ENCODE data around the gene RANBP1.

RANBP1 gene

DNA sequence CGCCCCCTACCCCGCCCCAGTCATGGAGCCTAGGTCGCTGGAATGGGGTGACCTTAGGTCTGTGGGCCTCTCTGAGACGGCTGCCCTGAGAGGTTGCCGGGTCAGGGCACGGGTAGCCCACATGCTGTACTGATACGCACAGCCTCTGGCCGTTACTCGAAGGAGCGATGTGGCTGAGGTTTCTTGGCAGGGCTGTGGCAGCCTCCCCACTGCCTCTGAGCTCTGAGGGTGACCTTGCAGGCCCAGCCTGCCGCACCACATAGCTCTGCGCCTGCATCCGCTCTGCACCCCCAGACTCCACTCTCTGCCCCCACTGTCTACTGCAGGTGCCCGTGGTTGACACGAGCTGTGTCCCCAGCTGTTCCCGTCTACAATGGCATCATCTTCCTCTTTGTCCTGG is 23.0 kb downstream of the RANBP1 start:
- DNase-seq = no peak

GRCh38 chr22:20139391-20140106 is 23.6 kb downstream of the RANBP1 start:
- DNase-seq = no peak

DNA sequence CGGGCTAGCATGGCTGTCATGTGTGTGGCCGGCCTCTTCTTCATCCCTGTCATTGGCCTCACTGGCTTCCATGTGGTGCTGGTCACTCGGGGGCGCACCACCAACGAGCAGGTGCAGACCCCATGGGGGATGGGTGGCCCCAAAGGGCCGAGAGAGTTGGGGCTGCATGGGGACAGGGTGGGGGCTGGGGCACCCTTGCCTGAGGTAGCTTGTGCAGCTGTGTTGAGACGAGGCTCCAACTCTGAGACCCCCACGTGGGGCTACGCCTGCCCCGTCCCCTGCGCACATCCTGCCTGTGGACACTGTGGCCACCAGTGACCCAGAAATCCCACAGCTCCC is 24.2 kb downstream of the RANBP1 start:
- no peak for DNase-seq

DNA sequence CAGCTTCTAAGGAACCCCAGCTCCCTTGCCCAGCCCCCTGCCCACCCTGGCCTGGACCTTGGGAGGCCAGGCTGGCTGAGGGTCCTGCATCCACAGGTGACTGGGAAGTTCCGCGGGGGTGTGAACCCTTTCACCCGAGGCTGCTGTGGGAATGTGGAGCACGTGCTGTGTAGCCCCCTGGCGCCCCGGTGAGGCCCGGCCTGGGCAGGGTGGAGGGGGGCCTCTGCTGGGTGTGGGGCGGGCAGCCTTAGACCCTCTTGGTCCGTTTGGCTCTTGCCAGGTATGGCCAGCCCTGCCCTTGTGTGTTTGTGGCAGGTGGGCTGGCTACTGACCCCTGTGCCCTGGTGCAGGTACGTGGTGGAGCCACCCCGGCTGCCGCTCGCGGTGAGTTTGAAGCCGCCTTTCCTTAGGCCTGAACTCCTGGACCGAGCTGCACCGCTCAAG is 24.6 kb downstream of the RANBP1 start:
- DNase-seq = no peak

- DNase-seq = no peak
Observed at GRCh38 chr22:20141186-20142077, 25.5 kb downstream of the RANBP1 start.

DNA sequence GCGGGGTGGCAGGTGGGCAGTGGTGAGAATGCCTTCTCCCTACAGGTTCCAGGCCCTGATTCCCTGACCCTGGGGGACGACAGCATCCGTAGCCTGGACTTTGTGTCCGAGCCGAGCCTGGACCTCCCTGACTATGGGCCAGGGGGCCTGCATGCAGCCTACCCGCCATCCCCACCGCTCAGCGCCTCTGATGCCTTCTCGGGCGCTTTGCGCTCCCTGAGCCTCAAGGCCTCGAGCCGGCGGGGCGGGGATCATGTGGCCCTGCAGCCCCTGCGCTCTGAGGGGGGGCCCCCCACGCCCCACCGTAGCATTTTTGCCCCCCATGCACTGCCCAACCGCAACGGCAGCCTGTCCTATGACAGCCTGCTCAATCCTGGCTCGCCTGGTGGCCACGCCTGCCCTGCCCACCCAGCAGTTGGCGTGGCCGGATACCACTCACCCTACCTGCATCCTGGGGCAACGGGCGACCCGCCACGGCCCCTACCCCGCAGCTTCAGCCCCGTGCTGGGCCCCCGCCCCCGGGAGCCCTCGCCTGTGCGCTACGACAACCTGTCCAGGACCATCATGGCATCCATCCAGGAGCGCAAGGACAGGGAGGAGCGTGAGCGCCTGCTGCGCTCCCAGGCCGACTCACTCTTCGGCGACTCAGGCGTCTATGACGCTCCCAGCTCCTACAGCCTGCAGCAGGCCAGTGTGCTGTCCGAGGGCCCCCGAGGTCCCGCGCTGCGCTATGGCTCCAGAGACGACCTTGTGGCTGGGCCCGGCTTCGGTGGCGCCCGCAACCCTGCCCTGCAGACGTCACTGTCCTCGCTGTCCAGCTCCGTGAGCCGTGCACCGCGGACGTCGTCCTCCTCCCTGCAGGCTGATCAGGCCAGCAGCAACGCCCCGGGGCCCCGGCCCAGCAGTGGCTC is 27.1 kb downstream of the RANBP1 start:
- DNase-seq = no peak

DNA sequence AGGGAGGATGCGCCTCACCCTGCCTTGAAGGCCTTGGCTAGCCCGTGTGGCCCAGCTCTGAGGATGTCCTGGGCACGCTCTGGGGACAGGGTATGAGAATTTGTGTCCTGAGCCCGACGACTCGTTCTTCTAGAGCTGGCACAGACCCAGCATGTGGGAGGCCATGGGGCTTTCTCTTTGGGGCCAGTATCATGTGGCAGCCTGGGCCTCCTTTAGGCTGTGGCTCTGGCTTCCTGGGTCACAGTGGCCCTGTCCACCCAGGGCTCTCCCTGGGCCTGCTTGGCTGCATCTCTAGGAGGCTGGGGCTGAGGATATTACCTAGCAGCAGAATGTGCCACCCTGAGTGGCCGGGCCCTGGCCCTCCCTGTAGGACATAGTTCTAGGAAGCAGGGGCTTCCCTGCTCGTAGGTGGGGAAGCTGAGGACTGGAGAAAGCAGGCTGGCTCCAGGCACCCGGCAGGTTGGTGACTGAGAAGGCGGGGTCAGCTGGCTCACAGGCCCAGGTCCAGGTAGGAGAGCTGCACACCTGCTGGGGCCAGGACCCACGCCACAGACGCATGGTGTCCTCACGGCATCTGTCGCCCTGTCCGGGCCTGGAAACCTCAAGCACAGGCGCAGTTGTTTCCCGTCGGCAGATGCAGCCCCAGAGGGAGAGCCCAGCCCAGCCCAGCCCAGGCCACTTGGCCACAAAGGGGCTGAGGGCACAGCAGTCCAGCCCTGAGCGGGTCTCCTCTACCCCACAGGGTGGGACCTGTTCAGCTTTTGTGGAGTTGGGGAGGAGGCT is 28.2 kb downstream of the RANBP1 start:
- DNase-seq = no peak

DNA sequence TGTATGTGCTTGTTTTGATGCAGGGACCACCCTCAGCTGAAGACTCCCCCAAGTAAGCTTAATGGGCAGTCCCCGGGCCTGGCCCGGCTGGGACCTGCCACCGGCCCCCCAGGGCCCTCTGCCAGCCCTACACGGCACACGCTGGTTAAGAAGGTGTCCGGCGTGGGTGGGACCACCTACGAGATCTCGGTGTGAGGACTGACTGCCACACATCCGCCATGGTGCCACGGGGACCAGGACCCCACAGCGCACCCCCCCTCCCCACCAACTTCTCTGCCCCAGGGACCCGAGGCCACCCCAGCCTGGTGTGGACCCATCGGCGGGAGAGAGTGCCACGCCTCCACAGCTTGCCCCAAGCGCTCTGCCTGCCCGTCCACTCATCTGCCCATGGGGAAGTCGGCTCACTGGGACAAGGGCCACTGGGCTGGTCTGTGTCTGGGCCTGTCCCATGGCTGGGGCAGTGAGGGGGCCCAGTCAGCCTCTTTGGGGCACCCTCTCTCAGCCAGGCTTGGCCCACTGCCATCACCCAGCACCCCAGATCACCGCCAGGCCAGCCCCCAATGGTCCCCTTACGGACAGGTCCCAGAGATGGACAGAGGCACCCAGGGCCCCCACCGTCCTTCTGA is 29.4 kb downstream of the RANBP1 start:
- DNase-seq = no peak

GRCh38 chr22:20145832-20146223 is 29.9 kb downstream of the RANBP1 start:
- no peak for DNase-seq

DNA sequence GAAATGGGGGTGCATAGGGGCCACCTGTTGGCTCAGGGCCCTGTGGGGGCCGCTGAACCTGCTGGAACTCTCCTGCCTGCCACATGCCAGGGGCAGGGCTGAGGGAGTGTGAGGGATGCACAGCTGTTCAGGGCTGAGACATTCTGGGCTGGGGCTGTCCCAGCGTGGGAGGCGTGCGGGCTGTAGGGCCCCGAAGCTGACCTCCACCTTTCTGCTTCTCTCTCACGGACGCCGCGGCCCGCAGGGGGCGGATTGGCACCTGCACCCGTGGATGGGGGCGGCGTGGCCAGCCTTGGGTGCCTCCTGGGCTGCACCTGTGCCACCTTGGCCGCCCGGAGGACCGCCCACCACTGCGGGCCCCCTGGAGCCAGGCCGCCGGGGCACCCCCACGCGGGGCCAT is 30.9 kb downstream of the RANBP1 start:
- DNase-seq = no peak

- DNase-seq = no peak
Observed at GRCh38 chr22:20147237-20147988, 31.5 kb downstream of the RANBP1 start.

- DNase-seq = no peak
Observed at GRCh38 chr22:20148414-20148813, 32.5 kb downstream of the RANBP1 start.

GRCh38 chr22:20149257-20150250 is 33.6 kb downstream of the RANBP1 start:
- no peak for DNase-seq

- DNase-seq = no peak
Observed at GRCh38 chr22:20150381-20151275, 34.7 kb downstream of the RANBP1 start, which contains the start of gene CCDC188. Gene CCDC188, minus strand, starts transcription at chr22:20151055. Its CDS starts 69 bp downstream, at chr22:20150986.

DNA sequence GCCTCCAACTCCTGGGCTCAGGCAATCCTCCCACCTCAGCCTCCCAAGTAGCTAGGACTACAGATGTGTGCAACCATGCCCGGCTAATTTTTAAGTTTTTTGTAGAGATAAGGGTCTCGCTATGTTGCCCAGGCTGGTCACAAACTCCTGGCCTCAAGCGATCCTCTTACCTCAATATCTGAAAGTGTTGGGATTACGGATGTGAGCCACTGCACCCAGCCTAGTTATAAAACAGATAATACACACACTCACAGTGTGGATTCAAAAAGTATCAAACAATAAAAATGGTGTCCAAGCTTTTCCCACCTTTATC is 35.3 kb downstream of the RANBP1 start:
- no peak for DNase-seq

DNA sequence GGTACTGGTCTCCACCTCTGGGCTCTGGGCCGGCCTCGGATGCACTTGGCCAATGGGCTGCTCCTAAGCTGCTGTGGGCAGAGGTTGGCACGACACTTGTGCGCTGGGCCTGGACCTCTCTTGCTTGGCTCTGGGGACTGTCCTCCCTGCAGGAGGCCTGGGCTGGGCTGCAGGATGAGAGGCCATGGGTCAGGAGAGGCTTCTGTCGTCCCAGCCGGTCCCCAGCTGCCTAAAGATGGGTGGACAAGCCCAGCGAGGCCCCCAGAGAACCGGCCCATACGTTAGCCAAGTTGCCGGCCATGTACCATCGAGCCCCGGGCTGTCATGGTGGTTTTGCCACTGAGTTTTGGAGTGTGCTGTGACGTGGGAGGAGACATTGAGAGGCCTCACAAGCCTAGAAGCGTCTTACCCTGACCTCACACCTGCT is 36.6 kb downstream of the RANBP1 start:
- DNase-seq = no peak

DNA sequence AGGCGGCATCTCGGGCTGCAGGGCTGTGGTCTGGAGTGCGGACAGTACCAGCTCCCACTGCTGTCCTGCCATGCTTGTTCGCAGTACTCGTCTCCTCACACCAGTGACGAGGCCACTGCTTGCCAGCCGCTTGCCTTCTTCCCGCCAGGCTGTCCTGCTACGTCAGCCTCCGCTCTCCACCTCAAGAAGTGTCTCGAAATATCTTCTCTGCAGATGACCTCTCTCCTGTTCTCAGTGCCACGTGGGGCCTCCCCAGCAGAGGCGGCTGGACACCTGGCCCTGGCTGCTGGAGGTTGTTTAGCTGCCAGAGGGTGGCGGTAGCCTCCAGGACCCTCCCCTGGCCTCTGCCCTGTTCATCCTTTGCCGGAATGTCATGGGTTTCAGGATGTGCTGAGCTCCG is 38.0 kb downstream of the RANBP1 start:
- no peak for DNase-seq

- DNase-seq = peak; percentile 40 to 68
Observed at GRCh38 chr22:20154602-20155187, 38.8 kb downstream of the RANBP1 start.

All from NCI-H524 (cell line).